GM18508 (cell line): ENCODE measurements around the gene RMDN3.

Source experiments
- ATAC-seq: cut with Tn5 transposase; IDR thresholded peaks from one replicate; pipeline ENCODE4 v1.9.1; 2021; ENCODE audit warnings: moderate number of reproducible peaks; ENCODE audit not compliant: insufficient read depth, unreplicated experiment

RMDN3 gene, protein sequence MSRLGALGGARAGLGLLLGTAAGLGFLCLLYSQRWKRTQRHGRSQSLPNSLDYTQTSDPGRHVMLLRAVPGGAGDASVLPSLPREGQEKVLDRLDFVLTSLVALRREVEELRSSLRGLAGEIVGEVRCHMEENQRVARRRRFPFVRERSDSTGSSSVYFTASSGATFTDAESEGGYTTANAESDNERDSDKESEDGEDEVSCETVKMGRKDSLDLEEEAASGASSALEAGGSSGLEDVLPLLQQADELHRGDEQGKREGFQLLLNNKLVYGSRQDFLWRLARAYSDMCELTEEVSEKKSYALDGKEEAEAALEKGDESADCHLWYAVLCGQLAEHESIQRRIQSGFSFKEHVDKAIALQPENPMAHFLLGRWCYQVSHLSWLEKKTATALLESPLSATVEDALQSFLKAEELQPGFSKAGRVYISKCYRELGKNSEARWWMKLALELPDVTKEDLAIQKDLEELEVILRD

DNA sequence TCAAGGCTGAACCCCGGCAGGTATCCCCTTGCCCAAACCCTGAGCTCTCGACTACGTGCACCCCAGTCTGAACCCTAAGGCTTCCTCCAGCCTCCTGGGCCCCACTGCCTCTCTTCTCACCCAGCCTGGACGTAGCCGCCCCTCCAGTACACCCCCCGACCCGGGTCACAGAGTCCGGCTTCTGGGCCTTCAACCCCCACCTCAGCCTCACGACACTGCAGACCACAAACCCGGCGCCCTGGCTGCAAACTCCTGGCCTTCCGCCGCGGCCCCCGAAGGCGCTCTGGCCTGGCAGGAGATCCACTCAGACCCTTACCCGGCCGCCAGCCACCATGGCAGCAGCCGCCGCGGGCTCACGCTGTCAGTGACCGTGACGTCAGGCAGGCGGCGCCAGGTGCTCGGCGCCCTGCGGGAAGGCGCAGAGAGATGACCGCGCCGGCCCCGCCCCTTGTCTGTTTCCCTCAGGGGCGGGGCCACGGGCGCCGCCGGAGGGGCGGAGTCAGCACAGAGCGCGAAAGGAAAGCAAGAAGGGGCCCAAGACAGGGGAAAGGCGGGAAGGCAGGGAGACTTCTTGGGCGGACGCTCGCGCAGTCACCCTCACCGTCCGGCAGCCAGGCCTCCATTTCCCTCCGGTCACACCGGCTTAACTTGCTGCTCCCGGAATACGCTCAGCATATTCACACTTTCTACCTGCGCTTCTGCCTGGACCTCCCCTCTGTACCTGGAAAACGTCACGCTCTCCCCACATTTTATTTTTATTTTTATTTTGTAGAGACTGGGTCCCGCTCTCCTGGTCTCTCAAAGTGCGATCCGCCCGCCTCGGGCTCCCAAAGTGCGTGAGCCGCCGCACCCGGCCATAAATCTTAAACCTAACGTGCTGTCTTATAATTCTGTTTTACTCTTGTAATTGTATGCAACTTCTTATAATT lies at the start of gene RMDN3:
Gene RMDN3 (minus strand): TSS at position 372 of the 929 bp plus-strand sequence. CDS start 471 bp downstream, outside the sequence.
- no peak for ATAC-seq

DNA sequence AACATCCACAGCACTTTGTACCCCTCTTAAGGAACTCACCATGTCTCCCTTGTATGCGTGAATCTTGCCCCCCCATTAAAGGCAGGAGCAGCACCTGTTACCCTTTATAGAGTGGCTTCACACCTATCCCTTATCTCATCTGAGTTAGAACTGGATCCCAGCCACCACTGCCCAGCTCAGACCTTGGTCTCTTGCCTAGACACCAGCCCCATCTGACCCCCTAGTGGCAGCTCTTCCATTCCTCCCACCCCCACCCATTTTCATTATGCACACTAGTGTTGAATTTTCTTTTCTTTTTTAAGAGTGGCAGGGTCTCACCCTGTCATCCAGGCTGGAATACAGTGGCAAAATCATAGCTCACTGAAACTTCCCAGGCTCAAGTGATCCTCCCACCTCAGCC lies 48.6 kb upstream of the RMDN3 start:
- no peak for ATAC-seq

DNA sequence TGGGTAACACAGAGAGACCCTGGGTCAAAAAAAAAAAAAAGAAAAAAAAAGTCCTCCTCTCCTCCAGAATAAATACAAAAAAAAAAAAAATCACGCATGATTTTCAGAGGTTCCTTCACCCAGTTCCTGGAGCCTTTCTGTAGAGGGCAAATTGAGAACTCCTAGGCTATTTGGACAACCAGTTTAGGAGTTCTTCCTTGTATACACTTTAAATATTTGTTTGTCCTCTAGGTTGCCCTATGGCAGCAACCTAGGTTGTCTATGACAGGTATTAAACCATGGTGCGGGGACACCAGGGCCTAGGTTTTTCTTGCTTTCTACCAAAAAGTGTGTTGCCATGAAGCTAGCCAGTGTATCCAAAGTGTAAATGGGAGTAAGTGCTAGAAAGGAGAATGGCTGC lies 48.0 kb upstream of the RMDN3 start:
- ATAC-seq: no peak

DNA sequence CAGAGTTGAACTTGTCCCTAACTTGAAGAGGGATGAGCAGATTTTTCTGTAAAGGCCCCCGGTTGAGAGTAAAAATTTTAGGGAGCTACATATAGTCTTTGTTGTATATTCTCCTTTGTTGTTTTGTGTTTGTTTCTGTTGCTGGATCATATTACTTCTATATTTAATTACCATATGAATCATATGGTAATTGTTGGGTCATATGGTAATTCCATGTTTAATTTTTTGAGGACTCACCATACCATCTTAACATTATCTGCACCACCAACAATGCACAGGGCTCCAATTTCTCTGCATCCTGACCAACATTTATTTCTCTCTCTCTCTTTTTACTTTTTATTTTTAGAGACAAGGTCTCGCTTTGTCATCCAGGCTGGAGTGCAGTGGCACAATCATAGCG lies 44.5 kb upstream of the RMDN3 start:
- ATAC-seq: no peak

DNA sequence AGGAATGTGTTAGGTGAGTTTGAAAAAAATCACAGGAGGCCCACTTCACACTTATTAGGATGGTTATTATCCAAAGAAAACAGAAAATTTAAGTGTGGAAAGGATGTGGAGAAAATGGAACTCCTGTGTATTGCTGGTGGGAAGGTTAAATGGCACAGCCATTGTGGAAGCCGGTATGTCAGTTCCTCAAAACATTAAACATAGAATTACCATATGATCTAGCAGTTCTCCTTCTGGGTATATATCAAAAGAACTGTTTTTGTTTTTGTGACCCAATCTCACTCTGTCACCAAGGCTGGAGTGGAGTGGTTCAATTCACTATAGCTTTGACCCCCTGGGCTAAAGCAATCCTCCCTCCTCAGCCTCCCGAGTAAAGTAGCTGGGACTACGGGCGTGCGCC lies 41.5 kb upstream of the RMDN3 start:
- ATAC-seq: no peak

DNA sequence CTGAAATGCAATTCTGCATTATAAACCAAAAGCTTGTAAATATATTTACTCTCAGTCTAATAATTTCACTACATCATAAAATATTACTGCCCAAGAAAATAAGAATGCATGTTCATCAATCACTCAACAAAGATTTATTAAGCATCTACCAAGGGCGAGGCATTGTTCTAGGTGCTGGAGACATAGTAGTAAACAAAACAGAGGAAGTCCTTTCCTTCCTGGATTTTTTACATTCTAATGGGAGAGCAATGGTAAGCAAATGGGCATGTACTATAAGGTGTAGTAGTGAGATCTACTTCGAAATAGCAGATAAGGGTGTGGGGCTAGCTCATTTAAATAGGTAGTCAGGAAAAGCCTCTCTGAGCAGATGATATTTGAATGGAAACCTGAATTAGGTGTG lies 41.0 kb upstream of the RMDN3 start:
- ATAC-seq: no peak

DNA sequence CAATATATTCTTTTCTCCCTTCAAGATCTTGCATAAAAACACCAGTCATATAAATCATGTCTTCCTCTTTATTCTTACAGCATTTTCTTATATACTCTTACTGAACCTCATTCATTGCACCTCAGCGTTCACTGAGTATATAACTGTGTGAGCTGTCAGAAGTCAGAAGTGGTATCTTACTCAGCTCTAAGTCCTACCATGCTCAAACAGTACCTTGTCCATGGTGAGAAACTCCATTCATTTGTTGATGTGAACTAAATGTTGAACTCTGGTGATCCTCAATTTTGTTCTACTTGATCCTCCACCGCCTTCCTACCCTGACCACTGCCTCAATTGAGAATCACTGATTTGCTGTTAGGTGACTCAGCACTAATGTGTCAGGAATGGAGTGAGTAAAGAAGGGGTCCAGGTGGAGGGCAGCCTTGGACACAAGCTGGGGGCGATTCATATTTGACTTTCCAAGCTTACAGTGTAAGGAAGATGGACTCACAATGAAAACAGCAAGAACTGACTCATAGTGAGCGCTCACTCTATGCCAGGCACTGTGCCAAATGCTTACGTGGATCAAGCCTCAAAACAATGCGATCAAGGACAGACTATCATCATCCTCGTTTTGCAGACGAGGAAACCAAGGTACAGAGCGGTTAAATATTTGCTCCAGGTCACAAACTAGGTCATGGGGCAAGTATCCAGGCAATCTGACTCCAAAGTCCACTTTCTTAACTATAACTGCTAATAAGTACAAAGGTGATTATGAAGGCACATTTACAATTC lies 38.3 kb upstream of the RMDN3 start:
- ATAC-seq: no peak

DNA sequence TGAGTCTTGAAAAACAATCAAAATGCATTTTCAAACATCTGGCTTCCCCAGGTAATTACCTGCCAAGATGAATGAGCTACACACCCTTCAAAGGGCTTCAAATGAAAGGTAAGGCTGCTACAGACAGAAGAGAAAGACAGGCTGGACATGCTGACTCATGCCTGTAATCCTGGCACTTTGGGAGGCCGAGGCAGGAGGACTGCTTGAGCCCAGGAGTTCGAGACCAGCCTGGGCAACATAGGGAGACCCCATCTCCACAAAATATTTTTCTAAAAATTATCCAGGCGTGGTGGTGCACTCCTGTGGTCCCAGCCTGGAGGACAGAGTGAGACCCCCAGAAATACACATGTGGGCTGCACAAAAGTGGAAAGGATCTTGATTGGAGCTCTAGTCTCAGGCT lies 37.3 kb upstream of the RMDN3 start:
- ATAC-seq: no peak

DNA sequence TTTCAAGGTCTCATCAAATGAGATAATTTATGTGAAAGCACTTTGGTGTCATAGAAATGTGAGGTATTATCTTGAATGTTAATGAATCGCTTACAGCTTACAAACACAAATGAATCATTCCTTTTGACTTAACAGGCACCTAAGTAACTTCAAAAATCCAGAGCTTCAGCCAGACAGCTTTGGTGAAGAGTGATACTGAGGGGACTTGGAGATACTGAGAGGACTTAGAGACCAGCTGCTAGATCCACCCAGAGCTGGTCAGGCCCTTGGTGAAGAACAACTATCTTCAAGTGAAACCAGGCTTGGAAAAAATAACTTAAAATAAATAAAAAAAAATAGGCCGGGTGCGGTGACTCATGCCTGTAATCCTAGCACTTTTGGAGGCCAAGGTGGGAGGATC lies 35.7 kb upstream of the RMDN3 start:
- no peak for ATAC-seq

DNA sequence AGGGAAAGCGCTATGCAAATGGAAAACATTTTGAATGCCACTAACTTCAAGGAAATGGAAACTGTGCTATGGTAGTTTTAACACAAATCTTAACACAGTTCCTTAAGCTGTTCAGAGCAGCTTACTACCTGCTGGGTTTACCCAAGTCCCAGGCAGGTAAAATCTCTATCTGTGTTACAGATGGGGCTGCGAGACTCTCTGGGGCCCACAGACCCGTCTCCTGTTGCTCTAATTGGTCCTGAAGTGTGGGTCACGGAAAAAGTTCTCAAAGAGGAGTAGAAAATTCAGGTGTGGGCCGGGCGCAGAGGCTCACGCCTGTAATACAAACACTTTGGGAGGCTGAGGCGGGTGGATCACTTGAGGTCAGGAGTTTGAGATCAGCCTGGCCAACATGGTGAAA lies 34.9 kb upstream of the RMDN3 start:
- ATAC-seq: no peak

DNA sequence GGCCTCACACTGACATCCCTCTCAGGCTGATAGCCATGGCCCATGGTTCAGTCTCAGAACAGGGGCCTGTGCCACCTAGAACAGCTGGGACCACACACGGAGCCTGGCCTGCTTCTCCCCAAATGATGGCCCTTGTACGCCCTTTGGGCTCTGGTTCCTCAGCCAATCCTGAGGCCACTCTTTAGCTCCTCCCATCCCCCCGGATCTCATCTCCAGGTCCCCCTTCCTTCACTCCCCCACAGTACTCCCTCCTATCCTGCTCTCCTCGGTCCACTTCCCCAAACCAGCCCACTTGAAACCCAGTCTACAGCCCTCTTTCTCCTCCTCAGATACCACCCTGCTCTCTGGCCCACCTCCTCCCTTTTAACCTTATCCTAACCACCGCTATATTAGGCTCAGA lies 34.1 kb upstream of the RMDN3 start:
- no peak for ATAC-seq

DNA sequence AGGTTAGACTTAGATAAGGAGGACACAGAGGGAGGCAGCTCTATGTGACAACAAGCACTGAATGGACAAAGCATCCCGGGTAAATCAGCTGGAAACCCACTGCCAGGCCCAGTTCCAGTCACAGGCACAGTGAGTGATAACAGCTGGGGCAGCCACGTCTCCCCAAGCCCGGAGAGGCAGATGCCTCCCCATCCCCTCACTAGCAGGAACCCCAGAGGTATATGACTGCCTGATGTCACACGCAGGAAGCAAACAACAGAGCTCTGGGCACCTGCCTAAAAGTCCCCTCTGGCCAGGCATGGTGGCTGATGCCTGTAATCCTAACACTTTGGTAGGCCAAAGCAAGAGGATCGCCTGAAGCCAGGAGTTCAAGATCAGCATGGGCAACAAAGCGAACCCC lies 32.9 kb upstream of the RMDN3 start:
- ATAC-seq: no peak

DNA sequence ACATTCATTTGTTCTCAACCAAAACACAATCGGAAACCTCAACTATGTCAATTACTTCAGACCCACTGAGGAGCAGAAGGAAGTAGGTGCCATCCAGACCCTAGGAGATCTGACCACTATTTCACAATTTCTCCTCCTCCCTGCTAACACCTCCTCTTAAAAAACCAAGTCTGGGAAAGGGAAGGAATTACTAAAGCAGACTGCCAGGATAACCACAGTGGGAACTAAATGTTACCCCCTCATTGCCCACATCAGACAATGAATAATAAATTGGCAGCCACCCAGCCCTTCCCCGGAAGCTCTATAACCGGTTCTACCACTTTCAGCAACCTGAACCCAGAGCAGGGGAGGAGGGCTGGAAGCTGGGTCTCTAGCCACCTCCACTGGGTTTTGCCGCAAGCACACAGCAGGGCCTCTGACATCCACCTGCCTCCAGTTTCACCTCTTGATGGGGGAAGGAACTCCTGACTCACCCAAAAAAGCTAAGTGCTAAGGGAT lies 32.3 kb upstream of the RMDN3 start:
- ATAC-seq: no peak

DNA sequence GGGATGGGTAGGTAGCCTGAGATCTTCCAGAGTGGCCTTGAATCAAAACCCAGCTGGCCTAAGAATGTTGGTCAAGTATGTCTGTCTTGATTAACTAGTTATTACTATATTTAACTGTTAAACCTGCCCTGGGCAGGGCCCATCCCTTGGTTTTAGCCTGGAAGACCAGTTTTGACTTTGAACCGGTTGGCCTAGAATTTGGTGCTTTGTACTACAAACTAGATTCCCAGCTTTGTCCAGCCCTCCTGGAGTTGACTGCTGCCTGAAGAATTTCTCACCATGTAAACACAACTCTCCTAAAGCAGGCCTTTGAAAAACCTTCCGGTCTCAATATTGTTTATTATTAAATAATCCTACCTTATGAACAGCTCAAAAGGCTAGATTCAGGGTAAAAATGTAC lies 30.8 kb upstream of the RMDN3 start:
- ATAC-seq: no peak

DNA sequence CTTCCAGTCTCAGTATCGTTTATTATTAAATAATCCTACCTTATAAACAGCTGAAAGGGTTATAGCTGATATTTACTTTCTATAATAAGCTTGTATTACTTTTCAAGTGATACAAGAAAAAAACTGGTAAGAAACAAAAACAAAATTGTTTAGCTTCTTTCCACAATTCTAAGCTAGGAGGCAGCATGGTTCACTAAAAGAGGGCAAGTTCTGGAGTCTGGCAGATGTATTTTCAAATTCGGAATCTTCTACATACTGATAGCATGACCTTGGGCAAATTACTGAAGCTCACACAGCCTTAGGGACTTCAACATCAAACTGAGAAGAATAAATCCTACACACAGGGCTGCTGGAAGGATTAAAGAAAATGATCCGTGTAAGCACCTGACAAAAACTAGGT lies 30.1 kb upstream of the RMDN3 start:
- ATAC-seq: no peak

DNA sequence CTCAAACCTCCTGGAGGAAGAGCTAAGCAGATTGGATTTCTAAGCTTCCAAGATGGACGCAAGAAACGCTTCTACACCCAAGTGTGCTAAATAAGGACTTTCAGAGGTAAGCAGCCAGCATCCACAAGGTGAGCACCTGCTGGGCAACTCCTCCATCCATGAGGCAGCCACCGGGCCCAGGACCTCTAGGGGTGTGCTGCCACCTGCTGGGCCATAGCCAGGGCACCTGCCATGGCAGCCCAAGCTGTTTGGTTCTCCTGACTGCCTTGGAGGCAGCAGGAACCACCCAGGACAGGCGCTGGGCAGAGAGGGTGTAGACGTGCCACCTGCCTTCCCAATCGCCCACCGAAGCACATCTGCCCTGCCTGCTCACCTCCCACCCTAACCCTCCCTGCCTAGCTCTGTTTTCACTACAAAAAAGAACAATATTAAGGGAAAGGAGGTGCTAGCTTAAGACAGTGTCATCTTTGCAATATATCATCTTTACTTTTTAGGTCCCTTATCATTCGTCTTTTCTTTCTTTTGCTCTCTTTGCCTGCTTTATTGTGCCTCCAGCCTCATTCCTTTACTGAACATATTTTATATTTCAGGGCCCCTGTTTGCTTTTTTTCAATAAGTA lies 27.7 kb upstream of the RMDN3 start:
- ATAC-seq: no peak

DNA sequence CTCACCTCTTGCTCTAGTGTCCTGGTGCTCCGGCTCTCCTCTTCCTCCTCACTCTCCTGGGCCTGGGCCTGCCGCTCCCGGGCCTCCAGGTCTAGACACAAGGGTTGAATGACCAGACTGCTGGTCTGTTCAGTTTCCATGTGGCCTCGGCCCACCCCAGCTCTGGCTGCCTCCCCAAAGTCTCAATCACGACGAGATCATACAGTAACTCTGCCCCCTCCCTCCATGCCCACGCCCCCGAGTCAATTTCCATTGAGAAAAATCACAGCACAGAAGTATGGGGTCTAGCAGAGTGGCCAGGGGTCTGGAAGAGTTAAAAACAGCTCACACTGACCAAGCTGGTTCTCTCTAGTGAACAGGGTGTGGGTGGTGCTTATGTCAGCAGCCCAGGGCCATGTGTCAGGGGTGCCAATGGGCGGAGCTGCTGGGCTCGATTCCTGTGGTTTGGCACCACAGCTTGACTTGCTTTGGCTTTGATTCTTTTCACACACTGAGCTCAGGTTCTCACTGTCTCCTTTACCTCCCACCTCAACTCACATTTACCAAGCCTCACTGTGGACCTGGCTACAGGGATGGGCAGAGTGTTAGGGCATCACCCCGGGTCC lies 21.6 kb upstream of the RMDN3 start:
- no peak for ATAC-seq

DNA sequence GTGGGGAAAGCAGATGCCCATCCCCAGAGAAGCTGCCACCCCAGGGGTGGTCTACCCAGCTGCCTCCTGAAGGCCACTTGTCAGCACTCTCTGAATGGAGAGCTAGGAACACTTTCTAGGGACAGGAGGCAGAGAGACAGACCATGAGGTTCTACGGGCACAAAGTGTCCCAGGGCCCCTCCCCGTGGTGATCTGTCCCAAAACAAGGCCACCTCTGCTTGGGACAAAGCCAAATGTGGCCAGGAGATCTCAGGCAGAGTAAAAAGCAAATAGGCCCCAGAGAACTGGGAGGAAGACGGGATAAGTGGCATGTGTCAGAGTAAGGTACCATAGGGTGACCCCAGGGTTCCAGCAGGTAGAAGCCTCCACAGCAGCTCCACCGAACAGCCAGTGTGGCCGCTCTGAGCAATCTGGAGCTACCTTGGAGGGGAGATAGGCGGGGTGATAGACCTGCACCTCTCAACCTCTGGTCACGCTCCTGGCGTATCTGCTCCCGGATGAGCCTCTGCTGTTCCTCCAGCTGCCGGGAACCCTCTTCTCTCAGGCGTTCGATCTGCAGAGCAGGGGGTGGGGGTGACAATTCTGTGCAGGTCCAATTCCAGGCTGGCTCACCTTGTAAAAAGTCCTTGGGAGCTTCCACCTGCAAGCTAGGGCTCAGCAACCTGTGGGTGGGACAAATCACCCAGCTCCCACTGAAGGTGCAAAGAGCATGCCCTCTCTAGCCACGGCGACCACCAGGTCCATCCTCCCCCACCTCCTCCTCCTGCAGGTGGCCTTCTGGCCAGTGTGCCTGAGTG lies 20.9 kb upstream of the RMDN3 start:
- no peak for ATAC-seq

DNA sequence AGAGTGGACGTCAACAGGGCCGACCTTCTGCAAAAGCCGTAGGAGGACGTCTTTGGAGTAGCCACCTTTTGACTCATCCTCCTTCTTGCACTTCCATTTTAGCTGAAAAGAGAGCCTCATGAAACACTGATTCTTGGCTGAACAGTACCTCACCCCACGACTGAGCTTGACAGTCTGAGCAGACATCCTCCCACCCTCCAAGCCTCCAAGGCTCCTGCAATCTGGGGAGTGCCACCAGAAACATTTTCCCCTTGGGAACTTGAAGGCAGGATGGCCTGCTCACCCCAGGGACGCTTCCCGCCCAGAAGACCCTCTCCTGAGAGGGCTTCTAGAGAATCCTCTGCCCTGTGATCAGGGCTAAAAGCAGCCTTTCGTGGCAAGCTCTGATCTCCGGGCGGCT lies 20.0 kb upstream of the RMDN3 start:
- no peak for ATAC-seq
